HG03469 (cell line): ENCODE measurements around the gene LTBP1.

Source experiments
- ATAC-seq: cut with Tn5 transposase; IDR thresholded peaks from one replicate; pipeline ENCODE4 v1.9.1; 2021; ENCODE audit warnings: mild to moderate bottlenecking, moderate library complexity, moderate number of reproducible peaks; ENCODE audit not compliant: unreplicated experiment

The LTBP1 gene

GRCh38 chr2:33247365-33247764 is 300.6 kb downstream of the LTBP1 start:
- no peak for ATAC-seq

- no peak for ATAC-seq
These were observed 303.8 kb downstream of the LTBP1 start for GRCh38 chr2:33250417-33251029.

- no peak for ATAC-seq
These were observed 309.5 kb downstream of the LTBP1 start for GRCh38 chr2:33256162-33256755.

GRCh38 chr2:33258387-33258786 is 311.6 kb downstream of the LTBP1 start:
- no peak for ATAC-seq

- ATAC-seq: no peak
These were observed 315.3 kb downstream of the LTBP1 start for GRCh38 chr2:33262097-33262496.

GRCh38 chr2:33264766-33265165 is 318.0 kb downstream of the LTBP1 start:
- no peak for ATAC-seq

GRCh38 chr2:33265584-33266338 is 319.0 kb downstream of the LTBP1 start:
- ATAC-seq: no peak

- ATAC-seq: no peak
These were observed 319.7 kb downstream of the LTBP1 start for GRCh38 chr2:33266467-33266866.

GRCh38 chr2:33267043-33267442 is 320.3 kb downstream of the LTBP1 start:
- ATAC-seq: no peak

GRCh38 chr2:33267756-33268155 is 321.0 kb downstream of the LTBP1 start:
- ATAC-seq: no peak

- ATAC-seq: no peak
These were observed 321.6 kb downstream of the LTBP1 start for GRCh38 chr2:33268246-33268831.

GRCh38 chr2:33272001-33272400 is 325.2 kb downstream of the LTBP1 start:
- ATAC-seq: peak; percentile 96

GRCh38 chr2:33273479-33273878 is 326.7 kb downstream of the LTBP1 start:
- no peak for ATAC-seq

GRCh38 chr2:33274524-33274923 is 327.8 kb downstream of the LTBP1 start:
- ATAC-seq: no peak

- ATAC-seq: no peak
These were observed 329.1 kb downstream of the LTBP1 start for GRCh38 chr2:33275689-33276444.

- no peak for ATAC-seq
These were observed 330.3 kb downstream of the LTBP1 start for GRCh38 chr2:33277002-33277426.

- ATAC-seq: no peak
These were observed 331.6 kb downstream of the LTBP1 start for GRCh38 chr2:33278245-33278943.

GRCh38 chr2:33284287-33284686 is 337.5 kb downstream of the LTBP1 start:
- ATAC-seq: no peak

- no peak for ATAC-seq
These were observed 340.8 kb downstream of the LTBP1 start for GRCh38 chr2:33287507-33288005.

GRCh38 chr2:33288011-33288410 is 341.3 kb downstream of the LTBP1 start:
- ATAC-seq: no peak
